Activated naive CD8-positive, alpha-beta T cell treated with anti-CD3 and anti-CD28 coated beads for 36 hours (primary cell): Measurements from ENCODE around the gene NUP153. TPM values are rescaled to one million over a fixed set of nuclear protein-coding genes. Genes with fewer than 3 reads are reported as not detected.

Experiments
- DNase-seq: peaks from one replicate; pipeline ENCODE4 v3.0.0; 2021
- H3K27ac Mint-ChIP-seq: one replicate; pipeline ENCODE4 v1.8.0; 2022; ENCODE audit warnings: mild to moderate bottlenecking, moderate library complexity, mixed read lengths
- H3K27me3 Mint-ChIP-seq: one replicate; pipeline ENCODE4 v1.8.0; 2022; ENCODE audit warnings: mild to moderate bottlenecking, mixed read lengths
- H3K36me3 Mint-ChIP-seq: one replicate; pipeline ENCODE4 v1.8.0; 2021; ENCODE audit warnings: mild to moderate bottlenecking, mixed read lengths
- H3K4me1 Mint-ChIP-seq: one replicate; pipeline ENCODE4 v1.8.0; 2021; ENCODE audit warnings: mixed read lengths
- H3K4me3 Mint-ChIP-seq: one replicate; pipeline ENCODE4 v1.8.0; 2022; ENCODE audit warnings: mild to moderate bottlenecking, moderate library complexity, mixed read lengths
- H3K9me3 Mint-ChIP-seq: one replicate; pipeline ENCODE4 v1.8.0; 2022; ENCODE audit warnings: mixed read lengths
- total RNA-seq, 2 experiments: library from RNA; stranded (reverse); gene quantifications; one replicate each; pipeline ENCODE4 v1.2.3, GENCODE V29; 2021

The NUP153 gene
- total RNA-seq, 2 experiments from 2014 or later: 93.2 to 97.2 TPM

DNA sequence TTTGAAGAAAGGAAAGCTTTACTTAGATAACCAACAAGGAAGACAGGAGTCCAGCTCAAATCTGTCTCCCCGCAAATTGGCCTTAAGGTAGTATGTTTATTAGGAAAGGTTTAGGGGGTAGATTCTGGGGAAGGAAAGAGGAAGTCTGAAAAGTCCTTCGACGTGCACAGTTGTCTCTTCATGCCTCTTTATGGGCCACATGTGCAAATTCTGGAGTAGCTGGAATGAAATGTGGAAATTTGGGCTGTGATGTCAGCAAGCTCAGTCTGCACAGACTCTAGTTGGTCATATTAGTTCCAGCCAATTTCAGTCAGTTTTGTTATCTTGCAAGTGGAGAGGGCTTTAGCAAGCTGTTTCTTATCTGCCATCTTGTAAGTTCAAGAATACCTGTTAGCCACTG lies 50.1 kb downstream of the NUP153 start:
- H3K4me1 Mint-ChIP-seq: peaks cover 27% of the 10 kb centered on the region
- peaks cover 55% of the 10 kb centered on the region for H3K36me3 Mint-ChIP-seq
- DNase-seq: no peak
- H3K4me3 Mint-ChIP-seq: no peak overlapping the region
- no peaks in the 10 kb centered on the region for H3K27me3 Mint-ChIP-seq
- no peaks in the 10 kb centered on the region for H3K9me3 Mint-ChIP-seq
- H3K27ac Mint-ChIP-seq: no peak overlapping the region

DNA sequence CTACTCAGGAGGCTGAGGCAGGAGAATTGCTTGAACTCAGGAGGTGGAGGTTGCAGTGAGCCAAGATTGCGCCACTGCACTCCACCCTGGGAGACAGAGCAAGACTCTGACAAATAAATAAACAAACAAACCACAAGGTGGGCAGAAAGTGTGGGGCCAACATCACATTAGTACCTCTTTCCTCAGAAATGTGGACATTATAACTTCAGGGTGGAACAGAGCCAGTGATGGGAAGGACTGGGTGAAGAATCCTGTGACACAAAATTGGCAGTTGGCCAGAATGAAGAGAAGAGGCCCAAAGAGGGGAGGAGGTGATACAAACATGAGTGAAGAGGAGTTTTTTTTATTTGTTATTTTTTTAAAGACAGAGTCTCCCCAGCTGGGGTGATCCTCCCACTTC lies 50.6 kb downstream of the NUP153 start:
- no peak overlapping the region for H3K27ac Mint-ChIP-seq

DNA sequence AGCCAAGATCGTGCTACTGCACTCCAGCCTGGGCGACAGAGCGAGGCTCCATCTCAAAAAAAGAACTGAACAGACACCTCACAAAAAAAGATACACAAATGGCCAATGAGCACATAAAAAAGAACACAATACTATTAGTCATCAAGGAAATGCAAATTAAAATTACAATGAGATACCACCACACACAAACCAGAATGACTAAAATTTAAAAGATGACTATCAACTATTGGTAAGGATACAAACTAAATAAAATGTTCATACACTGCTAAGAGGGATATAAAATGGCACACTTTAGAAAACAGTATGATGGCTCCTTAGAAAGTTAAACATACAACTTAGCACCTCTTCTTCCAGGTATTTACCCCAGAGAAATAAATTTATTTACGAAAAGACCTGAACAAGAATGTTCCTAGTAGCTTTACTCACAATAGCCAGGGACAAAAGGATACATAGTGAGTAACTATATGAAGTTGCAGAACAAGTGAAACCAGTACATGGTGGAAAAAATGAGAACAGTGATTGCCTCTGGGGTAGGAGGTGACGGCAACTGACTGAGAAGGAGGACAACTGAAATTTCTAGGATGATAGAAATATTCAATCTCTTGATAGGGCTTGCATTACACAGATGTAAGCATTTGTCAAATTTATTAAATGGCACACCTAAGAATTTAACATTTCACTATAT lies 53.4 kb downstream of the NUP153 start:
- Mint-ChIP-seq H3K27ac (peak overlapping the region; percentile 47), H3K4me3 (no peak overlapping the region), H3K27me3 (no peaks in the 10 kb centered on the region), H3K36me3 (peaks cover 52% of the 10 kb centered on the region), H3K4me1 (peaks cover 24% of the 10 kb centered on the region), H3K9me3 (no peaks in the 10 kb centered on the region)
- DNase-seq: no peak

More for the DNA sequence above, 50.6 kb downstream of the NUP153 start:
- H3K4me1 Mint-ChIP-seq: peaks cover 24% of the 10 kb centered on the region
- H3K36me3 Mint-ChIP-seq: peaks cover 51% of the 10 kb centered on the region
- no peaks in the 10 kb centered on the region for H3K27me3 Mint-ChIP-seq
- no peaks in the 10 kb centered on the region for H3K9me3 Mint-ChIP-seq
- DNase-seq: no peak
- peak overlapping the region; percentile 29 for H3K4me3 Mint-ChIP-seq

DNA sequence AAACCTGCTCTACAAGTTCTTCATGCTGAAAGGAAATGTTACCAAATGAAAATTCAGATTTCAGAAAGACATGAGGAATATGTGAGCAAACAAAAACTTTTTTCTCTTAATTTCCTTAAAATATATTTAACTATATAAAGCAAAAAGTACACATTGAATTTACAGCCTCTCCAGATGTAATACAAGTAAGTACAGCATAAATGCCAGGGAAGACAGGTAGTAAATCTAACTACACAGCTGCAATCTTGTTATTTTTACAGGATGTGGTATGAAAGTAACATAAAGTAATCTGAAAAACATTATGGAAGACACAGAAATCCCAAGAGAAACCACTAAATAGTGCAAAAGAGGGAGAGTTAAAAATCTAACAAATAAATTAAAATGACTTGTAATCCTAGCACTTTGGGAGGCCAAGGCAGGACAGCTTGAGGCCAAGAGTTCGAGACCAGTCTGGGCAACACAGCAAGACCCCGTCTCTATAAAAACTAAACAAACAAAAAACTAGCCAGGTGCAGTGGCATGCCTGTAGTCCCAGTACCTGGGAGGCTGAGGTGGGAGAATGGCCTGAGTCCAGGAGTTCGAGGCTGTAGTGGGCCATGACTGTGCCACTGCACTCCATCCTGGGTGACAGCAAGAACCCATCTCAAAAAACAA lies 55.9 kb downstream of the NUP153 start:
- Mint-ChIP-seq H3K4me1 (peaks cover 20% of the 10 kb centered on the region), H3K27ac (no peak overlapping the region), H3K36me3 (peaks cover 43% of the 10 kb centered on the region), H3K4me3 (no peak overlapping the region), H3K9me3 (no peaks in the 10 kb centered on the region), H3K27me3 (no peaks in the 10 kb centered on the region)
- DNase-seq: no peak

DNA sequence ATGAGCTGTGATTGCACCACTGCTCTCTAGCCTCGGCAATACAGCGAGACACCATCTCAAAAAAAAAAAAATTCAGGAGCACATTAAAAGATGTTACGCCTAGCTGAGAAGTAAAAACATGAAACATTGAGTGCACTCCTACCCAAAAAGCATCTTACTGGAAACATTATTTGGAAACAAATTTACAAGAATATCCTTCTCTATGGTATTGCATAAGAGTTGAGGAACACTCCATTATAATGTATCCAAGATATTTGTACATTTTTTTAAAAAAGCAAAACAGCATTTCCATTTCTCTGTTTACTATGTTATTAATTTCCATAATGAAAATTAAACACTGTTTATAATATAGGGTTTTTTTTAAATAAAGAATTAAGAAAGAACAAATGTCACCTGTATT lies 58.0 kb downstream of the NUP153 start:
- DNase-seq: no peak
- Mint-ChIP-seq H3K36me3 (peaks cover 42% of the 10 kb centered on the region), H3K4me3 (no peak overlapping the region), H3K27me3 (no peaks in the 10 kb centered on the region), H3K4me1 (peaks cover 8% of the 10 kb centered on the region), H3K9me3 (no peaks in the 10 kb centered on the region), H3K27ac (no peak overlapping the region)

DNA sequence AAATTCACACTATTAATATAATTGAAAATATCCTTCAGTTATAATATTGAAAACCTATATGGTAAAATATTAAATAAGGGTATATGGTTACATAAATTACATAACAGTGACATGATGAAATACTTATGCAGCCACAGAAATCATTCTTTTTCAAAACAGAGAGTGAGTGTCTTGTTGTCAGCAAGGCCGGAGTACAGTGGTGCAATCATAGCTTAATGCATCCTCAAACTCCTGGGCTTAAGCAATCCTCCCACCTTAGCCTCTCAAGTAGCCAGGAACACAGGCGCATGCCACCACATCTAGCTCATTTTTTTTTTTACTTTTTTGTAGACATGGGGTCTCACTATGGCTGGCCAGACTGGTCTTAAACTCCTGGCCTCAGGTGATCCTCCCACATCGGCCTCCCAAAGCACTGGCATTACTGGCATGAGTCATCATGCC lies 66.2 kb downstream of the NUP153 start:
- Mint-ChIP-seq H3K4me1 (peaks cover 18% of the 10 kb centered on the region), H3K4me3 (no peak overlapping the region), H3K9me3 (no peaks in the 10 kb centered on the region), H3K27me3 (no peaks in the 10 kb centered on the region), H3K36me3 (peaks cover 65% of the 10 kb centered on the region), H3K27ac (peak overlapping the region; percentile 29)
- DNase-seq: no peak

DNA sequence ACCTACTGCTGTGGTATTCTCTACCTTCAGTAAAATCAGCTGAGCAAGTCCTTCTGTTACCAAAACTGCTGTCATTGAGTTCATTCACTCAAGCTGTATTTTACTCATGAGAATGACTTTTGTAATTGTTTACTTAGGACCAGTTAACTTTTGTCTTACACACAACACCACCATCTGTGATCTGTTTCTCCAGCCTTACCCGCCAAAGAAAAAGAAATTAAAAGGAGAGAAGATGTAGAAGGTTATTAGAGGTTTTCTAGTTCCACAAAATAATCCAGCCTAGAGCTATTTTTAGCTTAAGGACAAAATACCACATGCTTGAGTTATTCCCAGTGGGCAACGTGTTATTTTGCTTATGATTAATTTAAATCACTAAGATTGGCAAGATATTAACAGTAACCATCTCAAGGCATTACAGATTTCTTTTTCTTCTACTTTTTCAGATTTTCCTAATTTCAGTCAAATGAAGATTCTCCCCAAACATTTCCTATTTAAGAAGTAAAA lies 68.5 kb downstream of the NUP153 start:
- Mint-ChIP-seq H3K36me3 (peaks cover 68% of the 10 kb centered on the region), H3K27ac (peak overlapping the region; percentile 7), H3K4me3 (no peak overlapping the region), H3K27me3 (no peaks in the 10 kb centered on the region), H3K4me1 (peaks cover 31% of the 10 kb centered on the region), H3K9me3 (no peaks in the 10 kb centered on the region)
- no peak for DNase-seq

DNA sequence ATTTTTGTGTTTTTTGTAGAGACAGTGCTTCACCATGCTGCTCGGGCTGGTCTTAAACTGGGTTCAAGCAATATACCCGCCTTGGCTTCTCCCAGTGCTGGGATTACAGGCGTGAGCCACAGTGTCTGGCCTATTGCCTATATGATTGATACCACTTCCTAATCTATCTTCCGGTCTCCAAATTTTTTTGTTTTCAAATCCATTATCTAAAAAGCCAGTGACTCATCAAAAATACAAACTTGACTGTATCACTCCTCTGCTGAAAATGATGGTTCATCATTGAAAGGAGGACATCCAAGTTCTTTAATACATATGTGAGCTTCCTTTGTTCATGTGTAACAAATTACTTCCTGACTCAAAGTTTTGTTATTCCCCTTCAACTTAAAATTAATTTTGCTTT lies 71.2 kb downstream of the NUP153 start:
- Mint-ChIP-seq H3K4me1 (peaks cover 41% of the 10 kb centered on the region), H3K27ac (peak overlapping the region; percentile 63)

DNA sequence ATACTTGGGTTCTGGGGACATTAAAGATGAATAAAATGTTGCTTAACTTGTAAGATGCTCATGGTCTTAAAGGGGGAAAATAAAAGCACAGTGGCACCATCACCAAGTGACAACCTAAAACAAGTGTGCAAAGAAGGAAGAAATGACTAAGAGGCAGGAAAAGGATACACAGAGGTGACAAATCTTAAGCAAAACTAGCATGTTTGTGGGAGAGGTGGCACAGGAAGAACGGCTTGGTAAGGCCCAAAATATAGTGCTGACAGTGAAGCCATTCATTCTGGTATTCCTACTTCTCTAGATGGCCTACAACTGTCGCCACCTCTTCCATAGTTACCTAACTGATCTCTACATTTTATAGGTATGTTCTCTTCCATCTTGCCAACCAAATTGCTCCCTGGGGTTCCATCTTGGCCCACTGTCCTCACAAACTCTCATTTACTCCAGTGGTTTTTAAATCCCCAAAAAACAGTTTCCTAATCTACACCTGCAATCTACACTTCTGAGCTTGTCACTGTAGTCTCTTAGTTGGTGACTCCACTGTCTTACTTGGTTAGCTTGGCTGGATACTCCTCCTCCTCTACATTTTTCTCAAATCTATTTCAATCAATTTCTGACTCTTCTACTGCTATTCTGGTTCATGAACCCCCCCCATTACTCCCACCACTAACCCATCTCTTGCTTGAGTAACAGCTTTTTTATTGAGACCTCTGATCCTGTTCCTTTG lies 73.1 kb downstream of the NUP153 start:
- H3K4me3 Mint-ChIP-seq: peak overlapping the region; percentile 3
- H3K27me3 Mint-ChIP-seq: no peaks in the 10 kb centered on the region
- peaks cover 73% of the 10 kb centered on the region for H3K36me3 Mint-ChIP-seq
- peak; percentile 22 for DNase-seq
- peaks cover 45% of the 10 kb centered on the region for H3K4me1 Mint-ChIP-seq
- no peaks in the 10 kb centered on the region for H3K9me3 Mint-ChIP-seq
- peak overlapping the region; percentile 77 for H3K27ac Mint-ChIP-seq

More for the DNA sequence above, 71.2 kb downstream of the NUP153 start:
- Mint-ChIP-seq H3K36me3 (peaks cover 68% of the 10 kb centered on the region), H3K9me3 (no peaks in the 10 kb centered on the region), H3K4me3 (no peak overlapping the region), H3K27me3 (no peaks in the 10 kb centered on the region)
- DNase-seq: no peak

DNA sequence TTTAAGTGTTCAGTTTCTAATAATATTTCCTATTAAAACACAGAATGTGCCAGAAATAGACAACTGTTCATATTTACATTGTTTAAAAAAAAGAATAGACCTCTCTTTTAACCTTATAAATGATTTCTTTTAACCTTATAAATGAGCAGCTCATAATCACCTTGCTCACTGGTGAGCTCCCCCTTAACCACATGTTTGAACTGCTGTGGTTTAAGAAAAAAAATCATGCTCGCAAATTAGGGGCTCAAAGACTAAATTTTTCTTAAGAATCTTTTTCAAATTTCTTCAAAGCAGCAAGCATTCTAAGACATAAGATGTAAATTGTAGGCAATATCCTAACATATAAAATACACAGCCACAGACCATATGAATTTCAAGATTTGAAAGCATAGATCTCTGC lies 73.8 kb downstream of the NUP153 start:
- Mint-ChIP-seq H3K27me3 (no peaks in the 10 kb centered on the region), H3K9me3 (no peaks in the 10 kb centered on the region), H3K36me3 (peaks cover 71% of the 10 kb centered on the region), H3K4me1 (peaks cover 47% of the 10 kb centered on the region), H3K27ac (peak overlapping the region; percentile 77), H3K4me3 (no peak overlapping the region)
- DNase-seq: no peak

DNA sequence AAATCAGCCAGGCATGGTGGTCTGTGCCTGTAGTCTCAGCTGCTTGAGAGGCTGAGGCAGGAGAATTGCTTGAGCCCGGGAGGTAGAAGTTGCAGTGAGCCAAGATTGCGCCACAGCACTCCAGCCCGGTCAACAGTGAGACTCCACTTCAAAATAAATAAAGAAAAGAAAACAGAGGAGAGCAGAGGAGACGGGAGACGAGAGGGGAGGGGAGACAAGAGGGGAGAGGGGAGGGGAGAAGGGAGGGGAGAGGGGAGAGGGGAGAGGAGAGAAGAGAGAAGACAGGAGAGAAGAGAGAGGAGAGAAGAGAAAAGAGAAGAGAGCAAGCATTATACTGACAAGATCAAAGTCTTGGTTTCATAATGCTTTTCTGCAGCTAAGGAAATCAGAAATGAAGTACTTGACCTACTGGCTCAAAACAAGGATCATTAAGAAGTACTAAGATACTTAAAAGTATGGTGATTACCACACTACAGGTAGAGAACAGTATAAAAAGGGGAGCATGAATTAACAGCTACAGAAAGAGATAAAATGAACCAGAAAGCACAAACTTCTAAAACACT lies 76.1 kb downstream of the NUP153 start:
- DNase-seq: no peak
- H3K4me1 Mint-ChIP-seq: peaks cover 38% of the 10 kb centered on the region
- no peaks in the 10 kb centered on the region for H3K9me3 Mint-ChIP-seq
- H3K27ac Mint-ChIP-seq: no peak overlapping the region
- no peak overlapping the region for H3K4me3 Mint-ChIP-seq
- peaks cover 60% of the 10 kb centered on the region for H3K36me3 Mint-ChIP-seq
- no peaks in the 10 kb centered on the region for H3K27me3 Mint-ChIP-seq

DNA sequence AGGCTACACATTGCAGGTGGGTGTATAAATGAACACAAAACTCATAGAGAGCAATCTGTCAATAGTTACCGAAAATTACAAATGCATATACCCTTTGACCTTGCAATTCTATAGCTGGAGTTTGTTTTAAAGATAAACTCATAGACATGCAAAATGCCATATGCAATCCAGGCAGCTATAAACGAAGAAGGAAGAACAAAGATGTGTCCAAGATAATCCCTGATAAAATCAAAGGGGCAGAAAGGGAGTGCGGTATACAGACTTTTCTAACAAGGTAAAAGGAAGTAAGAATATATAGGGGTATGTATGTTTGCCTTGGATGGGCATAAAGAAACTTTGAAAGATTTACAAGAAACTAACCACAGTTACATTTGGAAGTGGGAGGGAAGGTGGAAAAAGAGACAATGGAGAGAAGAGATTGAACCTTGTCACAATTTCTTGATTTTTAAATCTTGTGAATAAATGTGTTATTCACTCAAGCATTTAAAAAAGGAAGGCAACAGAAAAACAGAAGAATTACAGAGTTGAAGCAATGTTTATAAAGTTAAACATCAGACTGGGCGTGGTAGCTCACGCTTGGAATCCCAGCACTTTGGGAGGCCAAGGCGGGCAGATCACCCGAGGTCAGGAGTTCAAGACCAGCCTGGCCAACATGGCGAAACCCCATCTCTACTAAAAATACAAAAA lies 76.8 kb downstream of the NUP153 start:
- H3K27me3 Mint-ChIP-seq: no peaks in the 10 kb centered on the region
- H3K9me3 Mint-ChIP-seq: no peaks in the 10 kb centered on the region
- no peak for DNase-seq
- peaks cover 57% of the 10 kb centered on the region for H3K36me3 Mint-ChIP-seq
- H3K4me1 Mint-ChIP-seq: peaks cover 36% of the 10 kb centered on the region
- H3K4me3 Mint-ChIP-seq: no peak overlapping the region
- H3K27ac Mint-ChIP-seq: no peak overlapping the region

DNA sequence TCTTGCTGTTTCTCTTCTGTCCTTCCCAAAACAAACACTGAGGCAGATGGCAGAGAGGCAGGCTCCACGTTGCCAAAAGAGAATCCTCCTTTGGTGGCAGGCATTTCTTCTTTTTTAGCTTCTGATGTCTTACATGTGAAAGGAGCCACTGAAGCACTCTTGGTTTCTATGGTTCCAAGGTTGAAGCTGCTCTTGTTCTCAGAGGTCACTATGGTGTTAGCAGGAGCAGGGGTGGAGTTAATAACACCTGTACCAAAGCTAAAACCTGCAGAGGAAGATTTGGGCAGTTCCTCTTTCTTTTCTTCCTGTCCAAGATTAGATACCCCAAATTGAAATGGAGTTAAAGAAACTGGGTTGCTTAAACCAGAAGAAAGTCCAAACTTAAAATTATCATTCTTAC lies 77.9 kb downstream of the NUP153 start:
- Mint-ChIP-seq H3K36me3 (peaks cover 50% of the 10 kb centered on the region), H3K27ac (peak overlapping the region; percentile 1)

DNA sequence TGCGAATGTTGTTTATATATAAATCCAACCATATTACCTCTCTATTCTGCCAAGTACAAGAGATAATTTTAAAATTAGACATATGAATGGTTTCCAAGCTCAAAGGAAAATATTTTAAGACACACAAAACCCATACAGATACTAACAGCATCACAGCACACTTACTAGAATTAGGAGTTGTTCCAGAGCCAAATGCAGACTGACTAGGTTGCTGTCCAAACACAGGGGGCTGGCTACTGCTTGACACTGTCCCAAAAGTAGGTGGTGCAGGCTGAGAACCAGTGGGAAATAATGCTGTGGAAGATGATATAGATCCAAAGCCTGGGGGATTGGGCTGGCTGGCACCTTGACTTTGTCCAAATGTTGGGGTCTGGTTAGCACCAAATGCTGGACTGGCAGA lies 82.3 kb downstream of the NUP153 start:
- Mint-ChIP-seq H3K4me3 (no peak overlapping the region), H3K4me1 (peaks cover 28% of the 10 kb centered on the region), H3K9me3 (no peaks in the 10 kb centered on the region), H3K36me3 (peaks cover 43% of the 10 kb centered on the region), H3K27me3 (no peaks in the 10 kb centered on the region), H3K27ac (peak overlapping the region; percentile 59)
- DNase-seq: no peak

More for the DNA sequence above, 77.9 kb downstream of the NUP153 start:
- no peak overlapping the region for H3K4me3 Mint-ChIP-seq
- peaks cover 33% of the 10 kb centered on the region for H3K4me1 Mint-ChIP-seq
- no peaks in the 10 kb centered on the region for H3K9me3 Mint-ChIP-seq
- no peaks in the 10 kb centered on the region for H3K27me3 Mint-ChIP-seq
- no peak for DNase-seq
